GM18507 (cell line): ENCODE data around the gene CD33.
A peak's percentile ranks its signal among the peaks of the same experiment; 100 is the strongest.

Experiments used
- DNase-seq: peaks from one replicate; pipeline ENCODE4 v3.0.0; 2011; ENCODE audit warnings: low read depth; ENCODE audit not compliant: insufficient read length; ENCODE audit errors: extremely low spot score
- FAIRE-seq: peaks from 2 replicates; lab custom pipeline; 2011; peaks lifted over from hg19 to GRCh38; lab: Jason Lieb, UNC

CD33 gene

DNA sequence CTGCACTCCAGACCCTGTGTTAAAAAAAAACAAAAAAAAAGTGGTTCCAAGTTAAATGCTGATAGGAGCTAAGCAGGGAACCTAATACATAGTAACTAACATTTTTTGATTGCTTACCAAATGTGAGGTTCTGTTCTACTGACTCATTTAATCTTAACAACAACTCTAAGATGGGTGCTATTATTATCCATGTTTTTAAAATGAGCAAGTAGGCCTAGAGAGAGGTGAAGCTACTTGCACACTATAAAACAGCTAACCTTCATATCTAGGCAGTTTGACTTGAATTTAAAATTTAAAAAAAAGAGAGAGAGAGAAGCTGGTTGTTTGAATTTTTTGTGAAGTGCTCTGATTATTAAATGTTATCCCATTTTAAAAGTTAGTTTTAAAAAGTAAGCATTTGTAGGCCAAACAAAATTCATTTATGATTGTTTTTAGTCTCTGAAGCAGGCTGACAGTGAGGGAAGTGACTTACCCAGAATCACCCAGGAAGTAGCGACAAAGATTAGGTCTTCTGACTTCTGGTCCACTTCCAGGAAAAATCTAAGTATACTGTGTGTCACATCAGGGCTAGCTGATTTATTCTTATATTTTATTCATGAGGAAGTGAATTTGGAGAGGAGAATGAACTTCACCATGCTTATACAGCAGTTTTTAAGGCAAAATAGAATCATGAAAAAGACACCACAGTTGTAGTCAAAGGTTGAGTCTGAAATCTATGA is 28.4 kb downstream of the CD33 start:
- DNase-seq (no peak), FAIRE-seq (no peak)

DNA sequence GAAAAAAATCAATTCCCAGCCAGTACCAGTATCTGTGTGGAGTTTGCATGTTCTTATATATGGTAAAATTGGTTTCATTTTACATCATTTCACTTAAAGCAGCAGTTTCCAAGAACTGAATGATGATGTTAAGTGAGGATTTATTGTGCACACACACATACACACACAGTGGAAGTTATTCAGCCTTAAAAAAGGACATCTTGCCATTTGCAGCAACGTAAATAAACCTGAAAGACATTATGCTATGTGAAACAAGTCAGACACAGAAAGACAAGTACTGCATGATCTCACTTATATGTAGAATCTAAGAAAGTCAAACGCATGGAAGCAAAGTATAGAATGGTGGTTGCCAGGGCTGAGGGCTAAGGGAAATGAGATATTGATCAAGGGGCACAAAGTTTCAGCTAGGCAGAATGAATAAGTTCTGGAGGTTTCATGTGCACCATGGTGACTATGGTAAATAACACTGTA is 31.3 kb downstream of the CD33 start:
- DNase-seq, result no peak
- FAIRE-seq, result no peak

DNA sequence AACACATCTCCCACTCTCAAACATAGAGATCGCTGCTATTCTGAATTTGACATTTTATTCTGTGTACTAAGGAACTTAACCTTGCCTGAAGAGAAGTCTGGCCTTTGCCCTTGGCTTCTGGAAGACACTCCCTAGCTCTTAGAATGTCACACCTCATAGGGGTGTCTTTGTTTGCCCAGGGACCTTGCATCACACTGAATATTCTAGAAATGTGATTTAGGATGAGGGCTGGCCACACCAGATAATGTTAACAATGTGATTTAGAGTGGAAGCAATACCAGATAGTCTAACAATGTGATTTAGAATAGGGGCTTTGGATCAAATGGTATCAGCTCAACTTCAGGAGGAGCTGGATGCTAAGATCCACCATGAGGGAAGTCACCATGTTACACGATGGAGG is 32.6 kb downstream of the CD33 start:
- FAIRE-seq, result no peak
- DNase-seq, result no peak

DNA sequence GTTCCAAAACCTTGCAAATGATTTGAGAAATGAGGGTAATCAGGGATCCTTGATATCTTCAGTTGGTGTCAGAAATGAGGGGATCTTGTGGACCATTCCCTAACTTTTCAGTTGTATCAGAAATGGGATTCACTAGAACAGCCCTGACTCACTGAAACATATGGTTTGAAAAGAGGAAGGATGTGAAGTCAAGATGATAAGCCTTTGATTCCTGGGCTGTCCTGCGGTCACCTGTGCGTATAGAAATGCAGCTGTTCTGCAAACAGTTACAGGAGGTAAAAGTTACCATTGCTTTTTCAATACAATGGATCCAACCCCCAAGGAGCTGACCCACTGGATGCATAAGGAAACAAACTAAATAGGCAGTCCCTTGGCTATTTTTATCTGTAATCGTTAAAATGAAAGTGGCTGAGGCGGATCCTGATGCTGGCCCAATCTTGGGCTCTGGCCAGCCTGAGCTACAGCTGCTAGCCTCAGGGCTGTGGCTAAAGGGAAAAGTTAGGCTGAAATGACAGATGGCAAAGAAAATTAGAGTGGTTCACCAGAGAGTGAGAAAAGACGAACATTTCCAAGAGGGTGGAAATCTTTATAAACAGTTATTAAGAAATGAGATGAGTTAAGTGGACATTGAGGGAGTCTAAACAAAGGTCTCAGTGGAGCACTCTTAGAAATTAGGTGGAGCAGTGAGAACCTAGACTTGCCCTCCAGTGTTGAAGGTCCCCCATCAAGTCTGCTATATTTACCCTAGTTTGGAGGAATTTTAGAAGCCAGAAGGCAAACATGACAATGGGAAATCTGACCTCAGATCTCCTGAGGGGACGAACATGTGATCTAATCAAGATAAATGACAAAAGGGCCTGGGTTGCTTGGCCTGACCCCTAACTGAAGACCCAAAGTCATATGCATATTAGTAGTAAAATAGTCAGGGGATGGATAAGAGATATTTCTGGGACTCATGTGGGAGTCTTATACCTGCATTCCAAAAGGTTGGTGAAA is 33.6 kb downstream of the CD33 start:
- FAIRE-seq (no peak), DNase-seq (no peak)

DNA sequence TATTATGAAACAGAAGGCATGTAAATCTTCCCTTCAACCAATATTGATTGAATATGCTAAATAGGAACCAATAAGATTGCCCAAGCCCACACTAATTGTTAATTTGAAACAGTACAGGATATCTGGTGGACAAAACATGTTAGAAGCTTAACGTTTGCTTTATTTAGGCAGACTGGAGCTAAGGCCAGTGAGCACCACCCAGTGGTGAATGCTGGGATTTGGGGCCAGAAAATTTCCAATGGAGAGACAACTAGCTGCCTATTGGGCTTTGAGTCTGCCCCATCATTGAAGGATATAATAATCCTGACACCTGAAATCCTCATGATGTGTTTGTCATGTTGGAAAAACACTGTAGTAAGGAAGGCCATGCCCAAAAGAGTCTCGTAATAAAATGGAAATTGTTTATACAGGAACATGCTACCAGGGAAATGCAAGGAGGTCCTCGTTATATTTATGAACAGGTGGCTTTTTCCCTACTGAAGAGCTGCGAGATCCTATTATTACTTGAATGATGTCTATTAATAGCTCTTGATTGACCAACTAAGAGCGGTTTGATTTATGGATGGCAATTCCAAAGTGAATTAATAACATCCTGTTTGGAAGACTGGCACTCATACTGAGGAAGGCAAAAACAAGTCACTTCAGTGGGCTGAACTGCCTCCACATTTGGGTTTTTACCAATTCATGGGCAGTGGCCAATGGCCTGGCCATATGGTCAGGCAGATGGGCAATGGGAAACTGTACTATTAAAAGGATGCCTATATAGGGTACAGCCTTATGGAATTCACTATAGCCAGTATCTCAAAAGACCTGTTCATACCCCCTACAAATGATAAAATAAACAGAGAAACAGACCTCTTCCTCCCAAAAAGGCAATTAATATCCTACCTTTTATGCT is 34.7 kb downstream of the CD33 start:
- DNase-seq (peak; percentile 17), FAIRE-seq (peak; percentile 86)

DNA sequence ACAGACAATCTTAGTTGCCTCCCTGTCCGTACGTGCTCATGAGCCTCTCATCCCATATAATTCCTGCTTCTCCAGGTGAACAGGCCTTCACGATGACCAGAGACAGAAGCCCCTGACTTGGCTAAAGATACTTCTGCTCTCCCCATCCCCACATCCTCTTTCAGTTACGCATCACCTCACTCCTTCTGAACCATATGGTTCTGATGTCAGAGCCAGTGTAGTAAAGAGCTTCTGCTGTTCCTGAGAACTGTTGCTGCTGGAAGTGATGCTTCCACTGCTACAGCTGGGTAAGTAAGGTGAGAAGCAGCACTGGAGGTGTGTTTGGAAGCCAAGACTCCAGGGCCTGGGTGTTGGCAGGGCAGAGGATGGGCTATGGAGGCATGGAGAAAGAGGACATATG is 38.9 kb downstream of the CD33 start:
- no peak for DNase-seq
- no peak for FAIRE-seq

DNA sequence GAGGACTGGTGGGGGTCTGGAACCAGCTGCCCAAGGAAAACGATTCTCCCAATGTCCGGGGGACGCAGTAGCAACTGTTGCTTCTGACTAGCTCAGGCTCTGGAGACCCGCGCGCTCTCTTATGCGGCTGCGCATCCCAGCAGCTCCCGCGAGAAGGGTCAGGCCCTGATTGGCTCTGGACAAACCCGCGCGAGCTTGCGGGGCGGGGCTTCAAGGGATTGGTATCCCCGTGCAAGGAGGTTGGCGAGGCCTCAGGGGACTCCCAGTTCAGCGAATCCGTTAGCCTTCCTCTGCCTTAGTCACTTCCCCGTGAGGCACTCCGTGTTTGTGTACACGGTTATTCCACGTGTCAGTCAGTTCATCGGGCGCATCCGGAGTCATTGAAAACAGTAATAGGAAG is 46.2 kb downstream of the CD33 start:
- FAIRE-seq (no peak), DNase-seq (no peak)

DNA sequence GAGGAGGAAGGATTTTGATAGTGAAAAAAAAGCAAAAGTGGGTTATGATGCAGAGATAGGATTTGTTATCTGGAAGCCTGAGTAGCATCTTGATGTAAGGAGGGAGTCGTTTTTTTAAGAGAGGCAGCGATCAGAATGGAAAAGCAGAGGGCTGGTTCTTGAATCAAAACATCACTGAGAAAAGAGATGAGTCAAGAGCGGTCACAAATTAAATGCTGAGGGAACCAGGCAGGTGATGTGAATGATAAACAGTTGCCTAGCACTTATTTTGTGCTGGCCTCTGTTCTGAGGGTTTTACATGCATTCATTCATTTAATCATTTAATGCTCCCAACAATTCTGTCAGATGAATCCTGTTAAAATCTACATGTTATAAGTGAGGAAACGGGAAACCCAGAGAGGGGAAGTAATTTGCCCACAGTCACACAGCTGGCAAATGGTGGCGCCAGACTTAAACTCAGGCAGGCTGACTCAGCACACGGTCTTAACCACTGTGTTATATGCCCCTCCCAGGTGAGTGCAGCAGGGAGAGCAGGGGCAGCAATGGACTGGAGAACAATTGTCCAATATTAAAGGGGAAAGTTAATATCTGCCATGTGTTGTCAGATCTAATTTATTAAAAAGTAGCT is 47.4 kb downstream of the CD33 start:
- DNase-seq, result no peak
- no peak for FAIRE-seq

DNA sequence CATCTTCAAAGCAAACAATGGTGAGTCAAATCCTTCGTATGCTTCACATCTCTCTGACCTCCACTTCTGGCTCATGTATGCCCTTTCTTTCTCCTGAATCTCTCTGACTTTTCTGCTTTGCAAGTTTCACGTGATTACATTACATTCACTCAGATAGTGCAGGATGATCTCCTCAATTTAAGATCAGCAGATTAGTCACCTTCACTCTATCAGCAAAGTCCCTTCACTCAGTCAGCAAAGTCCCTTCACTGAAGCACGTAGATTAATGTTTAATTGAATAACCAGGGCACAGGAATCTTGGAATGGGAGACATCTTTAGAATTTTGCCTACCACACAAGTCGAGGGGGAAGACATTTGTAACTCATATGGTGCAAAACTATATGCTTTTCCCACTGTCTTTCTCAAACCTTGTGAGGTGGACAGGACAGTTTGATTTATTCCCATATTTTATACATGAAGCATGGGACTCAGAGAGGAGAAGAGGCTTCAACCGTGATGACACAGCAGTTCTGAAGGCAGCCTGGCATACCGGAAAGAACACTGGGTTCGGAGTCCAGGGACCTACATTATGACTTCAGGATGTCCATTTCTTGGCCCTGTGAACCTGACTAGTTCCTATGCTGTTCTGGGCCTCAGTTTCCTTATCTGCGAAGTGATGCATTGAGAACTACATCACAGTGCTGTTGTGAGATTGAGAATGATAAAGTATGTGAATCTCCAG is 49.3 kb downstream of the CD33 start:
- no peak for FAIRE-seq
- DNase-seq, result no peak

DNA sequence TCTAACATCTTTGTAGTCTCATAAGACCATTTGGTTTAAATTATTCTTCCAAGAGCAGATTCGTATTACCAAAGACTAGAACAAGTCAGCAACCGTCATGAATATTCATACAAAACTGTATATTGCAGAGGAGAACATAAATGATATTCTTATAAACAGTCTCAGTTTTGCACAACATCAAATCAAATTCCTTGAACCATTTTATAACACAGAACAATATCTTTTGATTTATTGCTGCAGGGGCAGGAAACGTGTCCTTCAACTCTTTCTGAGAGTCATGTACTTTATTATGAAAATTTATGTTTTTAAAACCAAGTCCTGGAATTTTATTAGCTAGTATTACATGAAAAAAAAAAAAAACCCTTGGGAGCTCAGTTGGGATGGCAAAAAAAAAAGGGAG is 52.2 kb downstream of the CD33 start:
- FAIRE-seq (no peak), DNase-seq (no peak)

DNA sequence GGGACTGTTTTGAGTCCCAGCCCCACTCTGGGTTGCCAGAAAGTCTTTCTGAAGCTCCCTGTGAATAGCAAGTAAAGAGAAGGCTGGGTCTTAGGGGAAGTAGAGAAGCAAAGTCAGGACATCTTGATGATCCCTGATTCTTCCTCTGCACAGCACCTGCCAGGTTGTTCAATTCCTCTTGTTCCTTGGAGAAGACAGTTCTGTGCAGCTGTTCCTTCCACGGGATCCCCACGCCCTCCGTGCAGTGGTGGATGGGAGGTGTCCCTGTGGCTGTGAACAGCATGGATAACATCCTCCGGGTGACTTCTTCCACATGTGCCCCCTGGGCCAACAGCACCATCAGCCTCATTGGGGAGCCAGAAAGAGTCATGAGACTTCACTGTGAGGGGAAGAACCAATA is 57.5 kb downstream of the CD33 start:
- FAIRE-seq, result no peak
- DNase-seq, result no peak

DNA sequence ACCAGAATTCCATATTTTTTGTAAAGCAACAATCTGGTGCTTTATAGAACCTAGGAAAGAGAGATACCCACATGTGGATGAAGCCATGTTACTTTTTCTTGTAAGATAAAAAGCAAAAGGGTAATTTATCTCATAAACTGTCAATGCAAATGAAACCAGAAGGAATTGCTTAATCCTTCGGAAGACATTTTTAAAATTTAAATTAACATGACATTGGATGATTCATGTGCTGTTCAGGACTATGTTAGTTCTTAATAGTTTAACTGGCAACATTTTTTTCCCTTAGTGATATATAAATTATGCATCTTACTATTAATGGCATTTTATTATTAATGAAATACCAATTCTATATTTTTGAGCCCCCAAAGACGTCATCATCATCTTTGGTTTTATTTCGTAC is 60.8 kb downstream of the CD33 start:
- DNase-seq, result no peak
- no peak for FAIRE-seq
